ENCODE data around the gene SPOP. TPM values are rescaled to one million over a fixed set of nuclear protein-coding genes. Genes with fewer than 3 reads are reported as not detected.
A peak's percentile ranks its signal among the peaks of the same experiment; 100 is the strongest.

Gene SPOP
- total and polyA plus RNA-seq, 9 of the 15 experiments (the other 6 are each of a cell fraction or from before 2014, with no cell fraction given) = 34.2 to 65.9 (median 39.7) TPM

DNA sequence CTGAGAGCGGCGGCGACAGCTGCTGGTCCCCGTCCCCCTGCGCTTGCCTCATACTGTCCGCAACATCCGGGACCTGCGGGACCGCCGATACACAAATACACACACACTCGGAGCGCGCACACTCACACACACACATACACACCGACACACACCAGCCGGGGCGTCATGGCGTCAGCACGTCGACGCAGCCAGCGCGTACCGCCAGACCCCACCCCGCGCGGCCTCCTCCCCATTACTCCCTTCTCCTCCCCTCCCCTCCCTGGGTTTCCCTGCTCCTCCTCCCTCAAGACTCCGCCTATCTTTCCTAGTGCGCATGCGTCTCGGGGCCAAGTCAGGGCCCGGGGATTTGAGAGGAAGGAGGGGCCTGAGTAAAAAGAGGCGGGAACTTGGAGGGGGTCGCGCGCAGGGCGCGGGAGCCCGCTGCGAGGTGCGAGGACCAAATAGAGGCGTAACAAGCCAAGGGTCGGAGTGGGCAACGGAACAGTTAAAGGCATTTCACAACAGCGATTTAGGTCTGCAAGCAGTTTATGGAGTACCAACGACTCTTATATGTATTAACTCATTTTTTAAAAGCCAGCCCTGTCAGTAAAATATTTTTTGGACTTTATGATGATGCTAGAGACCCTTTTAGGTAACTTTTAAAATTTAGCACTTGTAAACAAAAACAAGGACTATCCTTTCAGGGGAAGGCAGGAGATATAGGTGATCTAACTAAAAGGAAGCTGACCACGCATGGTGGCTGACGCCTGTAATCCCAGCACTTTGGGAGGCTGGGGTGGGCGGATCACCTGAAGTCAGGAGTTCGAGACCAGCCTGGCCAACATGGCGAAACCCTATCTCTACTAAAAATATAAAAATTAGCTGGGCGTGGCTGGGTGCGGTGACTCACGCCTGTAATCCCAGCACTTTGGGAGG is at the start of gene SPOP (continued):
- no peak for TF ChIP-seq TCF3 (CRISPR knock-in tag; IDR thresholded peaks at IDR 0.05)
- peak; percentile 95 for TF ChIP-seq ZBTB7A (IDR thresholded peaks at IDR 0.05; ENCODE audit: borderline replicate concordance, control insufficient read depth, low read depth, low read length)
- TF ChIP-seq ZBTB33 (CRISPR knock-in tag; IDR thresholded peaks at IDR 0.05) = peak; percentile 30
- TF ChIP-seq ELF1 (tag; IDR thresholded peaks at IDR 0.05) = peak; percentile 72
- peak; percentile 93 for TF ChIP-seq MAX (CRISPR knock-in tag; IDR thresholded peaks at IDR 0.05)
- TF ChIP-seq, protein P1, sequence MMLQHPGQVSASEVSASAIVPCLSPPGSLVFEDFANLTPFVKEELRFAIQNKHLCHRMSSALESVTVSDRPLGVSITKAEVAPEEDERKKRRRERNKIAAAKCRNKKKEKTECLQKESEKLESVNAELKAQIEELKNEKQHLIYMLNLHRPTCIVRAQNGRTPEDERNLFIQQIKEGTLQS (IDR thresholded peaks at IDR 0.05) = peak; percentile 60; the same call in 1 of the 2 replicates
- TF ChIP-seq, protein P1 (CRISPR knock-in tag; conservative IDR thresholded peaks at IDR 0.05) = no peak
- TF ChIP-seq ETV1 (tag; conservative IDR thresholded peaks at IDR 0.05; ENCODE audit: low read depth) = peak; percentile 69; the same call in 1 of the 2 replicates
- peak; percentile 83; the same call in 1 of the 2 replicates for TF ChIP-seq FOXJ2 (tag; IDR thresholded peaks at IDR 0.05)
- TF ChIP-seq SMARCA5 (IDR thresholded peaks at IDR 0.05) = no peak
- peak in 1 of 2 experiments; percentile 2; a peak in 1 of 4 replicates for TF ChIP-seq KDM1A (IDR thresholded peaks at IDR 0.05)
- no peak for TF ChIP-seq KLF6 (CRISPR knock-in tag; IDR thresholded peaks at IDR 0.05; ENCODE audit: borderline replicate concordance)
- TF ChIP-seq HLTF (IDR thresholded peaks at IDR 0.05) = peak; percentile 84; the same call in 1 of the 2 replicates
- peak; percentile 80 for TF ChIP-seq RNF2 (IDR thresholded peaks at IDR 0.05)
- TF ChIP-seq FOXP1 (CRISPR knock-in tag; IDR thresholded peaks at IDR 0.05) = peak; percentile 88
- TF ChIP-seq HEY1 (CRISPR knock-in tag; IDR thresholded peaks at IDR 0.05; ENCODE audit: borderline replicate concordance) = no peak
- no peak for TF ChIP-seq TFAM (CRISPR knock-in tag; conservative IDR thresholded peaks at IDR 0.05)
- peak; percentile 93 for TF ChIP-seq CXXC5 (CRISPR knock-in tag; IDR thresholded peaks at IDR 0.05)
- TF ChIP-seq EGR1 (conservative IDR thresholded peaks at IDR 0.05) = peak; percentile 94
- peak; percentile 100 for TF ChIP-seq E2F6 (IDR thresholded peaks at IDR 0.05; ENCODE audit: borderline replicate concordance in 1 of 2, extremely low read depth in 1 of 2, insufficient read depth in 1 of 2, insufficient read length in 1 of 2, low read depth in 1 of 2, low read length in 1 of 2, poor library complexity in 1 of 2, severe bottlenecking in 1 of 2)
- peak; percentile 78 for TF ChIP-seq ZBTB12 (CRISPR knock-in tag; IDR thresholded peaks at IDR 0.05)
- peak; percentile 66; the same call in 1 of the 2 replicates for TF ChIP-seq ARID1B (IDR thresholded peaks at IDR 0.05)
- TF ChIP-seq NBN (IDR thresholded peaks at IDR 0.05; ENCODE audit: low read depth) = peak; percentile 78
